CD4-positive, CD25-positive, alpha-beta regulatory T cell (primary cell): ENCODE measurements around the gene LGALS9B. TPM values are rescaled to one million over a fixed set of nuclear protein-coding genes. Genes with fewer than 3 reads are reported as not detected.
"Not testable (repeated sequence)": the region's sequence is repeated elsewhere in the genome, so short reads cannot be mapped to it uniquely, and the experiment has no call there.

Experiments
- ATAC-seq, 2 donors: fragments of 150-1000 bp; cut with Tn5 transposase; one replicate each; pipeline ENCODE4 v1.10.0; 2021; ENCODE audit warnings: low read depth in 2 of 2, moderate number of reproducible peaks in 2 of 2, moderate library complexity in 1 of 2
- DNase-seq, 3 donors: peaks; one replicate each; pipeline versions ENCODE4 v3.0.0 to v3.0.0-alpha.2; 2012 to 2022; ENCODE audit warnings: mixed read lengths in 1 of 3
- H3K27ac ChIP-seq: one replicate; pipeline ENCODE4 v1.7.0; 2013; ENCODE audit warnings: mild to moderate bottlenecking, low read length; ENCODE audit not compliant: insufficient read depth, poor library complexity, severe bottlenecking
- H3K27me3 ChIP-seq: one replicate; pipeline ENCODE4 v1.7.0; 2013; ENCODE audit warnings: low read length; ENCODE audit not compliant: control insufficient read depth, insufficient read depth
- H3K36me3 ChIP-seq: one replicate; pipeline ENCODE4 v1.7.0; 2013; ENCODE audit warnings: mild to moderate bottlenecking, low read length, moderate library complexity; ENCODE audit not compliant: control insufficient read depth, insufficient read depth
- H3K4me1 ChIP-seq: 2 replicates; pipeline ENCODE4 v1.7.0; 2013; ENCODE audit warnings: mild to moderate bottlenecking, low read length; ENCODE audit not compliant: insufficient read depth, control insufficient read depth, poor library complexity, severe bottlenecking
- H3K4me3 ChIP-seq: one replicate; pipeline ENCODE4 v1.7.0; 2013; ENCODE audit warnings: low read depth, mild to moderate bottlenecking, low read length, moderate library complexity
- H3K9me3 ChIP-seq, 2 experiments: 1 replicate in 1 of 2; 2 replicates in 1 of 2; pipeline ENCODE4 v1.7.0; 2013; ENCODE audit warnings: low read length in 2 of 2, mild to moderate bottlenecking in 1 of 2, moderate library complexity in 1 of 2; ENCODE audit not compliant: control insufficient read depth in 2 of 2
- H3K27ac Mint-ChIP-seq, 3 donors: one replicate each; pipeline ENCODE4 v1.8.0; 2020 to 2022; ENCODE audit warnings: mild to moderate bottlenecking in 3 of 3, mixed read lengths in 3 of 3, moderate library complexity in 2 of 3
- H3K27me3 Mint-ChIP-seq: one replicate; pipeline ENCODE4 v1.8.0; 2022; ENCODE audit warnings: mild to moderate bottlenecking, mixed read lengths
- H3K36me3 Mint-ChIP-seq: one replicate; pipeline ENCODE4 v1.8.0; 2020; ENCODE audit warnings: mixed read lengths
- H3K4me1 Mint-ChIP-seq, 4 donors: one replicate each; pipeline ENCODE4 v1.8.0; 2020 to 2022; ENCODE audit warnings: mixed read lengths in 4 of 4, mild to moderate bottlenecking in 1 of 4
- H3K4me3 Mint-ChIP-seq, 4 donors: one replicate each; pipeline ENCODE4 v1.8.0; 2020 to 2022; ENCODE audit warnings: mild to moderate bottlenecking in 4 of 4, mixed read lengths in 4 of 4, moderate library complexity in 3 of 4
- H3K9me3 Mint-ChIP-seq, 7 donors: one replicate each; pipeline ENCODE4 v1.8.0; 2020 to 2022; ENCODE audit warnings: mixed read lengths in 7 of 7, mild to moderate bottlenecking in 3 of 7, moderate library complexity in 2 of 7
- polyA plus RNA-seq, 4 donors: library from polyadenylated mRNA; unstranded; fragments of 300-500 nt; fragmentation: Illumina TruSeq; gene quantifications; one replicate each; pipeline ENCODE4 v1.2.3, GENCODE V29; 2021
- total RNA-seq: library from RNA; stranded (reverse); gene quantifications from one replicate; pipeline ENCODE4 v1.2.3, GENCODE V29; 2022

LGALS9B gene
- total and polyA plus RNA-seq, 5 donors from 2014 or later, result 0.16 TPM; not detected in 4

- H3K27ac Mint-ChIP-seq, H3K9me3 Mint-ChIP-seq: not testable (repeated sequence)
Measured at GRCh38 chr17:20422826-20423225, 44.5 kb downstream of the LGALS9B start.

GRCh38 chr17:20418838-20419237 is 48.5 kb downstream of the LGALS9B start:
- ATAC-seq, result not testable (repeated sequence)

More at GRCh38 chr17:20422826-20423225, 44.5 kb downstream of the LGALS9B start:
- not testable (repeated sequence) for H3K9me3 ChIP-seq, H3K36me3 Mint-ChIP-seq, H3K4me1 ChIP-seq, H3K4me1 Mint-ChIP-seq, H3K27me3 Mint-ChIP-seq, H3K4me3 ChIP-seq, H3K27ac ChIP-seq, ATAC-seq, H3K27me3 ChIP-seq, DNase-seq, H3K4me3 Mint-ChIP-seq, H3K36me3 ChIP-seq

GRCh38 chr17:20417492-20418080 is 49.8 kb downstream of the LGALS9B start:
- not testable (repeated sequence) for H3K4me1 Mint-ChIP-seq, H3K27me3 ChIP-seq, H3K4me3 Mint-ChIP-seq, H3K36me3 Mint-ChIP-seq, H3K9me3 Mint-ChIP-seq, H3K27ac ChIP-seq, H3K4me3 ChIP-seq, H3K36me3 ChIP-seq, H3K27me3 Mint-ChIP-seq, ATAC-seq, H3K4me1 ChIP-seq, DNase-seq, H3K27ac Mint-ChIP-seq, H3K9me3 ChIP-seq

More at GRCh38 chr17:20418838-20419237, 48.5 kb downstream of the LGALS9B start:
- H3K4me3 ChIP-seq, DNase-seq, H3K36me3 ChIP-seq, H3K27ac Mint-ChIP-seq, H3K4me1 ChIP-seq, H3K27ac ChIP-seq, H3K36me3 Mint-ChIP-seq, H3K4me1 Mint-ChIP-seq, H3K4me3 Mint-ChIP-seq, H3K9me3 Mint-ChIP-seq, H3K9me3 ChIP-seq, H3K27me3 ChIP-seq, H3K27me3 Mint-ChIP-seq: not testable (repeated sequence)

- ATAC-seq, result not testable (repeated sequence)
Measured at GRCh38 chr17:20416381-20416911, 50.9 kb downstream of the LGALS9B start.

GRCh38 chr17:20415479-20415878 is 51.9 kb downstream of the LGALS9B start:
- not testable (repeated sequence) for H3K4me3 ChIP-seq, H3K36me3 Mint-ChIP-seq, H3K27me3 ChIP-seq, H3K4me1 ChIP-seq, H3K36me3 ChIP-seq, H3K27ac ChIP-seq, H3K27me3 Mint-ChIP-seq, DNase-seq, H3K9me3 ChIP-seq, H3K4me3 Mint-ChIP-seq, H3K9me3 Mint-ChIP-seq, H3K27ac Mint-ChIP-seq, H3K4me1 Mint-ChIP-seq, ATAC-seq

More at GRCh38 chr17:20416381-20416911, 50.9 kb downstream of the LGALS9B start:
- H3K4me3 Mint-ChIP-seq, H3K9me3 ChIP-seq, H3K27me3 Mint-ChIP-seq, H3K4me1 ChIP-seq, H3K27ac Mint-ChIP-seq, DNase-seq, H3K27me3 ChIP-seq, H3K27ac ChIP-seq, H3K4me3 ChIP-seq, H3K4me1 Mint-ChIP-seq, H3K36me3 ChIP-seq, H3K9me3 Mint-ChIP-seq, H3K36me3 Mint-ChIP-seq: not testable (repeated sequence)

- DNase-seq, H3K36me3 Mint-ChIP-seq, H3K36me3 ChIP-seq, H3K27ac ChIP-seq, H3K27me3 ChIP-seq, H3K9me3 ChIP-seq, H3K4me1 ChIP-seq, H3K9me3 Mint-ChIP-seq, H3K4me3 Mint-ChIP-seq, H3K27ac Mint-ChIP-seq, H3K4me1 Mint-ChIP-seq, H3K27me3 Mint-ChIP-seq, H3K4me3 ChIP-seq, ATAC-seq: not testable (repeated sequence)
Measured at GRCh38 chr17:20401306-20402022, 65.9 kb downstream of the LGALS9B start.

GRCh38 chr17:20400559-20401305 is 66.6 kb downstream of the LGALS9B start:
- not testable (repeated sequence) for H3K4me3 Mint-ChIP-seq, H3K36me3 Mint-ChIP-seq, H3K4me1 Mint-ChIP-seq, H3K27me3 Mint-ChIP-seq, H3K9me3 Mint-ChIP-seq, DNase-seq, H3K9me3 ChIP-seq, H3K4me3 ChIP-seq, ATAC-seq, H3K4me1 ChIP-seq, H3K27ac Mint-ChIP-seq, H3K36me3 ChIP-seq, H3K27me3 ChIP-seq, H3K27ac ChIP-seq
